HG02852 (cell line): ENCODE results near the gene AKT1S1.
A peak's percentile ranks its signal among the peaks of the same experiment; 100 is the strongest.

Source experiments
- ATAC-seq: cut with Tn5 transposase; IDR thresholded peaks from one replicate; pipeline ENCODE4 v1.9.1; 2021; ENCODE audit warnings: mild to moderate bottlenecking, moderate library complexity; ENCODE audit not compliant: unreplicated experiment

The AKT1S1 gene

DNA sequence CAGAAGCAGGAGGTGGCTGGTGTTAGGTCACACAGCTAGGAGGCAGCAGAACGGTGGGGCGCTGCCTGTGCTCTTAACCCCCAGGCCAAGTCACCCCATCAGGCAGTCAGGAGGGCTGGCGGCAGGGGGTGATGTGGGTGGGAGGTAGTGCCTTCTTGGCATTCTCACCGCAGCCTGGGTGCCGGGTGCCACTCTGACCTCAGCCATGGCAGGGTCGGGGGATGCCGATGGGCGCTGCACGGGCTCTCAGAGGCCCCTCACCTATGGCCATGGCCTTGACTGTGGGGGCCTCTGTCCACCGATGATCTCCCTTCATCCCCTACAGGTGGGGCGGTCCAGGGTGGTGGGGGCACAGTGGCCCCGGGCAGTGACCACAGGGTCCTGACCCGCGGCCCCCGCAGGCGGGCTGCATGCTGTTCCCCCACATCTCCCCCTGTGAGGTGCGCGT is 20.6 kb downstream of the AKT1S1 start:
- ATAC-seq, result no peak

DNA sequence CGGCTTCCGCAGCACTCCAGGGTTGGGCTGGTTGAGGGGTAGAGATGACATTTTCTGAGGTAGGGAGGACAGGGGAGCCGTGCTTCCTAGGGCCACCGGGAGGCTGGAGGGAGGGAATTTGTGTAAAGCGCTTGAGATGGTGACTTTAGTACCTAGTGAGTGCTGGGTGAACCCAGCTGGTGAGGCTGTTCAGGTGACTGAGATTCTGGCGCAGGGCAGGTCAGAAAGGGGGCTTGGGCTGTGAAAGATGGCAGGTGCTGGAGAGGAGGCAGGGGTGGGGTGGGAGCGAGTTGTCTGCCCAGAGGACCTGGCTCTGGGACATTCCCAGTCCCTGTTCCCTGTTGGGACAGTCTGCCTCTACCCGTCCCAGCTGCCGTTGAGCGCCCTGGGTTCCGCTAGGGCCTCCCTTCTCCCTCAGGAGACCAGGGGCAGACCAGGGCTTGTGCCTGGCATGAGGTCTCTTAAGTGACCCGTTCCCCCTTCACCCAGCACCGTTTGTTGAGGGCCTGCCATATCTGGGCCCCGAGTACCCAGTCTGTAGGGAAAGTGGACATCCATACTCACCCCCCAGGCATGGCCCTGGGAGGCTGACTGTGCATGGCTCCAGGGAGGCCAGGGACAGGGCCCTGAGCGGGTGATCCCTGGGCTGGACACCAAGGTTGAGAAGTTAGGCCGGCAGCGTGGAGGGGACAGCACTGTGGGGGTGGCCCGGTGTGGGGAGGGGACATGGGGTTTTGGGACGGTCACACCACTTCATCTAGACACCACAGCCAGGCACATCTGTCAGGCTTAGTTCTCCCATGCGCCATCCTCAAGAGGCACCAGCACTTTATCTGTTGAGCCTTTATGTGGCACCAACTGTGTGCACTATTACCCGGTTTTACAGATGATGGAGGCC is 21.2 kb downstream of the AKT1S1 start:
- no peak for ATAC-seq

DNA sequence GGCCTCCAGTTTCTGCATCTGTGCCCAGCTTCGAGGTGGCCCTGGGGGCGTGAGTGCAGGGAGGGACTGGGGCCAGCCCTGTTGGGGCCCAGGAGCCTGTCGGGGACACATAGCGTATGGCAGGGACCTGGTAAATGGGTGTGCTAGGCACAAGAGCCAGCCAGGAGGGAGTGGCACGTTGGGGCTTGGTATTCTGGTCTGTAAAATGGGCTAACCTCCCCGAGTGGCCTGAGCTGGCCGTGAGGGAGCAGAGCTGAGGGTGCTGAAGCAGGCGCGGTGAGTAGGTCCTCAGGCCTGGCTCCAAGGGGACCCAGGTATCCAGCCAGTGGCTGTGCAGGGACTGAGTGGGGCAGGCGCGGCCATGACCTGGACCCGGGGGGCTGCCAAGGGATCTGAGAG is 21.9 kb downstream of the AKT1S1 start:
- ATAC-seq, result no peak

DNA sequence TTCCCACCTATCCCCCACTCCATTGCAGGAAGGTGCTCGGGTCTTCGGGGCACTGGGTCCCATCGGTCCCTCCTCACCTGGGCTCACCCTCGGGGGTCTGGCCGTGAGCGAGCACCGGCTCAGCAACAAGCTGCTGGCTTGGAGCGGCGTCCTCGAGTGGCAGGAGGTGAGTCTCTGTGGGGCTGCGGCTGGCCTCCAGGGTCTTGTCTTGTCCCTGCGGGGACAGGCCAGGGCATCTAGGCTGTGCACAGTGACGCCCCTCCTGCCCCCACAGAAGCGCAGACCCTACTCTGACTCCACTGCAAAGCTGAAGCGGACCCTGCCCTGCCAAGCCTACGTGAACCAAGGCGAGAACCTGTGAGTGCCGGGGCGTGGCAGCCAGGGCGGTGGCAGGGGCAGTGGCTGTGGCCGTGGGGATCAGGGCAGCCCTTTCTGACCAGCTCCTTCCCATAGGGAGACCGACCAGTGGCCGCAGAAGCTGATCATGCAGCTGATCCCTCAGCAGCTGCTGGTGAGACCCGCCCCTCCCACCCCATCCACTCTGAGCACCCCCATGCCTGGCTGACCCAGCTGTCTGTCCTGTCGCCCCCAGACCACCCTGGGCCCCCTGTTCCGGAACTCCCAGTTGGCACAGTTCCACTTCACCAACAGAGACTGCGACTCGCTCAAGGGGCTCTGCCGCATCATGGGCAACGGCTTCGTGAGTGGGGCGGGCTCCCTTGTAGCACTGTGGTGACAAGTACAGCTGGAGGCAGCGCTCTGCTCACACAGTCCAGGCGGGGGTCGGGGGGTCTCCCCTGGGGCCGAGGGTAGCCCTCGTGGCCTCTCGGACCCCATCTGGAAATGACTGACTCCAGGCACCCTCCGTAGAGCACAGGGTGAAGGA is 22.5 kb downstream of the AKT1S1 start:
- no peak for ATAC-seq

DNA sequence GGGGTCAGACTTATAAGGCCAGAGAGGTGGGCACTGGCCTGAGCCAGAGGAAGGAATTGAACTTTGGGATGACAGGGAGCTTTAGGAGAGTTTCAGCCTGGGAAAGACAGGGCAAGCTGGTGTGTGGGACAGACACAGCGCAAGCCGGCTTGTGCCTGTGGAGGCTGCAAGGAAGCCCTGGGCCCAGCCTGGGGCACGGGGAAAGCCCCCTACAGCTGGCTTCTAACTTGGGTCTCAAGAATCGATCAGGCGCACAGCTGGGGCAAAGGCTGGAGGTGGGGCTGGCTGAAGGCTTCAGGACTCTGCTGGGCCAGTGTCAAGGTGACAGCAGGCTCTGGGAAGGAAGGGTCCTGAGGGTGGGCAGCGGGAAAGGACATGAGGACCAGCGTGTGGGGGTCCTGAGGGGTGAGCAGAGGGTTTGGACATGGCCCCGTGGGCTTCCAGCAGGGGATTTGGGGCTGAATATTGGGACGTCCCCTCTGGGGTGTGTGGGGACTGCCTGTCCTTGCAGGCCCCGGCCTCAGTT is 23.2 kb downstream of the AKT1S1 start:
- no peak for ATAC-seq

DNA sequence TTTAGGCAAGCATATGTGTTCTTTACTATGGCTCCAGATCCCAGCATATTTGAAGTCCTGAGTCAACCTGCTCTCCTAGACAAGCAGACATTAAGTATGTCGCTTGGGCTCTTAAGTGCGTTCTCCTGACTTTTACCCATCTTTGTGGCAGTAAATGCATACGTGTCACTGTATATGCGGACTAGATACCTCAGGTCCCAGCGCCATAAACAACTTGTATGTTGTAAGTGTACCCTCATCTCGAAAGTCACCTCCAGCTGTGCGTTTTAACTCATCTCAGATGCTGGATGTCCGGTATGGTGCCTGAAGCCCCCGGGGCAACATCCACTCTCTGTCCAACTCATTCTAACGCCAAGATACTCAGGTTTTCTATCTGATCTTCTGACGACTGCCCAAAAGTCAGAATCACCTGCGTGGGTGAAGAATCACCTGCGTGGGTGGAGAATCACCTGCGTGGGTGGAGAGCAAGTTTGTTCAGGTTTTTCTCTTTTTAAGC is 24.5 kb downstream of the AKT1S1 start:
- no peak for ATAC-seq

DNA sequence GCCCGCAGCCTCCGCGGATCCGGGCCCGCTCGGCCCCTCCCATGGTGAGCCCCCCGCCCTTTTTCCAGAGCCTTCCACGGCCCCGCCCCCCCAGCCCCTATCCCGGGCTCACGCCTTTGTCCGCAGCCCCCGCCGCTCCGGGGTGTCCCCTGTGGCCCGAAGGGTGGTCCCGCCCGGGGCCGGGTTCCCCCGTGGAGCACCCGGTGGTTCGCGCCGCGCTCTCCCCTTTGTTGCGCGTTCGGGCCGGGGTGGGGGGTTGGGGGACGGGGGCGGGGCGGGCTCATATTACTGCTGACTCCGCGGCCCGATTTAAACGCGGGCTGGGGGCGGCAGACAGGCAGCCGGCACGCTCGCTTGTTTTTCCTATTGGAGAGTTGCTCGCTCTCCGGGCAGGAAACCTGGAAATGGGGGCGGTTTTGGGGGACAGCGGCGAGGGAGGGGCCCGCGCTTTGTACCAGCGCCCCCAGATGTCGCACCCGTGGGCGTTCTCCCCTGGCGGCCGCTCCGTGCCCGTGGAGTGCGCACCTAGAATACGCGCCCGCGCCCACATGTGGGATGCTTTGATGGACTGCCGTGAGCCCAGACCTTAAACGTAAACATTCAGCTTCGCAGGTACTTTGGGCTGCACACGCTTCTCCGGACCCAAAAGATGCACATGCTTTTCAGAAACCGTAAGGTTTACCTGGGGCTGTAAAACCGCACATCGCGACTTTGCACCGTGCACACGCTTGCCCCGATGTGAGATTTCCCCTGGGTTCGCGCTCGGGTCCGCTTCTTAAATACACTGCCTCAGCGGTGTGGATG is 25.5 kb downstream of the AKT1S1 start:
- ATAC-seq, result no peak

DNA sequence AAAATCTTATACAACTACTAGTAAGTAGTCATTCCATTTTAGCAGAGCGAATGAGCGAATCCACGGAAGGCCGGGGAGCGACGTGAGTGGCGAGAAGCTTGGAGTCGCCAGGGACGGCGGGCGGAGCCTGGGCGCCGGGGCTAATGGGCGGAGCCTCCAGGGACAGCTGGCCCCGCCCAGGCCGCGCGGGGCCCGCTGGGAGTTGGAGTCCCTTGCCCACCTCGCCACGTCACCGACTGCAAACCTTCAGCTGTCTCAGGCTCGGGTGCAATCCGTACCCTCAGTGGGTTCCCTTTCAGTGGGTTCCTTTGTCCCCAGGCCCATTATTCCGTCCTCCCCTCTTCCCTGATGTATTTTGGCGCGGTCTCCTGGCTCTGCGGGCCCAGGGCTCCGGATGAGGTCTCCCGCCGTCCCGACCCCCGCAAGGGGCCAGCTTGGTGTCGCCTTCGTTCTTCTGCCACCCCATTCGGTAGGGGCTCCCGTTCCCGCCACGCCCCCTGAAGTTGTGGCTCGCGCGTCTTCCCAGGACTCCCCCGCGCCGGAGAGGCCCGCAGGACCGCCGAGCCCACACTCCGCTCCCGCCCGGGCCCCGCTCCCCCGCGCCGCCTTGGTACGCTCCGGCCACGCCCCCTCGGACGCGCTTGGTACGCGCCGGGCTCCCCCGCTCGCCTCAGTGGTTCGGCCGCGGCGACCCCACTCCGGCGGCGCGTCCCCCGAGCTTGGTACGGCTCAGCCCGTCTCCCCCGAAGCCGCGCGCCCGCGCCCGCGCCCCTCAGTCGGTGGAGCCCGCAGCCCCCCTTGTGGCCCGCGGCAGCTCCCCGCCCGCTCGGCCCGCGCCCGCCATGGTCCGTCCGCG is 26.4 kb downstream of the AKT1S1 start, which contains the start of gene PTOV1:
PTOV1 (plus strand) TSS at position 673 of the 856 bp plus-strand sequence.
- peak; percentile 68 for ATAC-seq

DNA sequence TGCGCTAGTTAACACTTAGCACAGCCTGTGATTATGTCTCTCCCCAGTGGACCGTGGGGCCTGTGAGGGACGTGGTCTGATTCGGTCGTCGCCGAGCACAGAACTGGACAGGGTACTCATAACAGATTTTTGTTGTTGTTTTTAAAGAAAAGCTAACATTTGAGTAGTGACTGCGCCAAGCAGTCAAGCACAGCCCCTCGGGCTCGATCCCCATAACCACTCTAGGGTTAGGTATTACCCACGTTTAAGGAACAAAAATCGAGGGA is 27.0 kb downstream of the AKT1S1 start:
- no peak for ATAC-seq

DNA sequence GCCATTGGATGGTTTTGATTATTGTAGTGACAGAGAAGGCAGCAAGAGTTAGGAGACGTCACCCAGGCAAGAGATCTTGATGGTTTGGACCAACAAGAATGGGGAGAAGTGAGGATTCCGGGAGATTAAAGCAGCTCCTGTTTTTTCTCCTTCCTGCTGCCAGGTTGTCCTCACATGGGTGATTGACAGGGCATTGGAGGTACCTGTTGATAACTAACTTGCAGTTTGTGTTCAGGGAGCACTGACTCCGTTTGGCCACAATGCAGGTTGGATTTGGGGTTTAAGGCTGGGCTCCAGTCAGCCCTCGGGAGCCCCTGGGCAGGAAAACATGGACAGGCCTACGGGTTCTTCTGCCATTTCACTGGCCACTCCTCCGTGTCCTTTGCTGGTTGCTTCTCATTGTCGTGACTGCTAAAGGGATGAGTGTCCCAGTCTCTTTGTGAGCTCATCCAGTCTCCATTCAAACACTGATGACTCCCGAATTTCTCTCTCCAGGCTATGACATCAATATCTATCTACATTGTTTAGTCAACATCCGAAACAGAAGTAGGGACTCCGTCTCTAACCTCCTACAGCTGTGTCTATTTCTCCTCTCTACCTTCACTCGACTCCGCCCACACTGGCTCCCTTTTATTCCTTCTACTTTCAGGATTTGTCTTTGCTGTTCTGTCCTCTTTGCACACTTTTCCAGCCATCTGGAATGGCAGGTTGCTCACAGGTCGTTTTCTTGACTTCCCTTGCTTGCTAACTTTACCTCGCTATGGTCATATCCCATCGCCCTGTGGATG is 27.5 kb downstream of the AKT1S1 start:
- ATAC-seq, result no peak

DNA sequence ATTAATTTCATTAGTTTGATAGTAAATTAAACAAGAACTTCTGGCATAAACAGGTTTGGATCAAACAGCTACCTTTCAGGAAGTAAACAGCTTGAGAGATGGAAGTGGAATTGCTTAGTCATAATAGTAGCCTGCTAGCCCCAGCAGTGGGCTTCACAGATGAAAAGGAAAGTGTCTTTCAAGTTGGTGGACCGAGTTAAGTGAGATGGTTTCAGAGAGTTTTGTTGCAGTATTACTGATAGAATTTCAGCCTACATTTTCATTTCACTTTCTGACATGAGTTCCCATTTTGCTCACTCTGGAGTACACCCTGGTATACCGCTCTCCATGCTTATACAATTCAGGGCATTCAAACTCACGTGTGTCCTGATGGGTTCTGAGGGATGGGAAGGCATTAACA is 28.2 kb downstream of the AKT1S1 start:
- no peak for ATAC-seq

DNA sequence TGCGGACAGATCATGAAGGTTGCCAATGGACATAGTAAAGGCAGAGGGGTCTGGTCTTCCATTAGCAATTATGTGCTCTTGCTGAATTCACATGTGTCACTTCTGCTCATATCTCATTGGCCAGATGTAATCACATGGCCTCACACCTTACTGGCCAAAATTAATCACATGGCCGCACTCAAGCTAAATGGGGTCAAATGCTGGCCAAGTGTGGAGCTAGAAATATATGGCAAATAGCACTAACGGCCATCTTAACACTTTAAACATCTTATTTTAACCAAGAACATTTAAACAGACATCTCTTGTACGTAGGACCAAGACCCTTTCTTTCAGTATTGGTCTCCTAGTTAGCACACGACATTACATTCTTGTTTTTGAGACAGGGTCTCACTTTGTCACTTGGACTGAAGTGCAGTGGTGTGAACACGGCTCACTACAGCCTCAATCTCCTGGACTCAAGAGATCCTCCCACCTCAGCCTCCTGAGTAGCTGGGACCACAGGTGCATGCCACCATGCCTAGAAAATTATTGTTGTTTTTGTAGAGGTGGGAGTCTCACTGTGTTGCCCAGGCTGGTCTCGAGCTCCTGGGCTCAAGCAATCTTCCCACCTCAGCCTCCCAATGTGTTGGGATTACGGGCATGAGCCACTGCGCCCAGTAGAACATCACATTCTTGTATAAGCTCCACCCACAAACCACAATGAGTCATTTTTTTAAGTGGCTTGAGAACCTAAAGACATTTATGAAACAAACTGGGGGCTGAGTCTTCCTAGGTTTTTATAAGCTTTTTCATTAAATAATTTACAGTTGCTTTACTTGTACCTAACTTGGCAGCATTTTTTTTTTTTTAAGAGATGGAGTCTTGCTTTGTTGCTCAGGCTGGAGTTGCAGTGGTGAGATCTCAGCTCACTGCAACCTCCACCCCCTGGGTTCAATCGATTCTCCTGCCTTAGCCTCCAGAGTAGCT is 29.1 kb downstream of the AKT1S1 start:
- no peak for ATAC-seq

DNA sequence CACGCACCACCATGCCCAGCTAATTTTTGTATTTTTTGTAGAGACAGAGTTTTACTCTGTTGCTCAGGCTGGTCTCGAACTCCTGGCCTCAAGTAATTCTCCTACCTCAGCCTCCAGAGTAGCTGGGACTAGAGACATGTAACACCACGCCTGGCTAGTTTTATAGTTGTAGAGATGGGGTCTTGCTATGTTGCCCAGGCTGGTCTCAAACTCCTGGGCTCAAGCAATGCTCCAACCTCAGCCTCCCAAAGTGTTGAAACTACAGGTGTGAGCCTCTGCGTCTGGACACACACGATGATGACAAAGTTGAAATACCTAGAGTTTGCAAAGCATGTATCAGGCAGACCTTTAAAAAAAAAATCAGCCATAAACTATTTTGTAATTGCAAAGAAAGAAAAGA is 30.7 kb downstream of the AKT1S1 start:
- no peak for ATAC-seq

DNA sequence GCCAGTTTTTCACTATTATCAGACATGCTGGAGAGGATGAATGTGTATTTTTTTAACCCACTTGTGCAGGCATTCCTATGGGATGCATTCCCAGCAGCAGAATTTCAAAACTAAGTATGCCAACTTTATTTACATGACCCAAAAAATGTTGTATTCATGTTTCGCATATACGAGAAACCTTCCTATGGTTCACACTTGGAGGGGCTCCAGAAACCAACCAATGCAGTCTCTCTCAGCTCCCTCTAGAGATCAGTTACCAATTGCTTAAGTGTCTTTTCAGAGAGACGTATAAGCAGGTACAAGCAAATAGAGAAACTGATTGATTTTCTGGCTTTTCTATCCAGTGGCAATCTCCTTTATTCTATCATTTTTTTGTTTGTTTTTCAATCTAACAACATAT is 31.7 kb downstream of the AKT1S1 start:
- ATAC-seq, result no peak

DNA sequence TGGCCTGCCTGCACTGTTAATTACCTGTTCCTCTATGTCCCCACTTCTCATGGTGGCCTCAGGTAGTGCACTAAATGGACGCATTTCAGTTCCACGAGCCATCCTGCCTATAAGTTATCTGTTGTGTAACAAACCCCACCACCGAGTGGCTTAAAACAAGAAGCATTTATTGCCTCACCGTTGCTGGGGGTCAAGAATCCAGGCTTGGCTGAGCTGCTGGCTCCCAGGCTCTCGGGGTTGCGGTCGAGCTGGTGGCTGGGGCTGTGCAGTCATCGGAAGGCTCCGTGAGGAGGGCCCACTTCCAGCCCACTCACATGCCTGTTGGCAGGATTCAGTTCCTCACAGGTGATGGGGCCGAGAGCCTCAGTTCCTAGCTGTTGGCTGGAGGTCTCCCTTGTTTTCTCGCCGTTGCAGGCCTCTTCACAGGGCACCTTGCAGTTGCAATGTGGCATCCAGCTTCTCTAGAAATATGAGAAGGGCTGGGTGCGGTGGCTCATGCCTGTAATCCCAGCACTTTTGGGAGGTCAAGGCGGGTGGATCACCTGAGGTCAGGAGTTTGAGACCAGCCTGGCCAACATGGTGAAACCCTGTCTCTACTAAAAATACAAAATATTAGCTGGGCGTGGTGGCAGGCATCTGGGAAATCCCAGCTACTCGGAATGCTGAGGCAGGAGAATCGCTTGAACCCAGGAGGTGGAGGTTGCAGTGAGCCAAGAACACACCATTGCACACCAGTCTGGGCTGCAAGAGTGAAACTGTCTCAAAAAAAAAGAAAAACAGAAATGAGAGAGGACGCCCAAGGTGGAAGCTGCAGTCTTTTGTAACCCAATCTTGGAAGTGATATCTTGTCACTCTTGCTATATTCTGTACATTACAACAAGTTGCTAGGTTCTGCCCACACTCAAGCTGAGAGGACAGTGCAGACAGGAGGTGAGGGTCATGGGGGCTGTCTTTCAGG is 32.7 kb downstream of the AKT1S1 start:
- ATAC-seq, result no peak

DNA sequence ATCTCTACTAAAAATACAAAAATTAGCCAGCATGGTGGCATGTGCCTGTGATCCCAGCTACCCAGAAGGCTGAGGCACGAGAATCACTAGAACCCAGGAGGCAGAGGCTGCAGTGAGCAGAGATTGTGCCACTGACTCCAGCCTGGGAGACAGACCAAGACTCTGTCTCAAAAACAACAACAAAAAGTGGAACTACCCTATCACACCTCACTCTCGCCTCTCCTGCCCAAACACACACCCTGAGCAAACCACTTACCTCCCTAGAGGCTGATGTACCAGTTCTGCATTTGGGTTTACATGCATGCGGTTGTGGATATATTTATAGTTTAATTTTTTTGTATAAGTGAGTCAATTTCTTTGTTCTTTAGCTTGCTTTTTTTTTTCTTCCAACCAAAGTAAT is 33.9 kb downstream of the AKT1S1 start:
- no peak for ATAC-seq

DNA sequence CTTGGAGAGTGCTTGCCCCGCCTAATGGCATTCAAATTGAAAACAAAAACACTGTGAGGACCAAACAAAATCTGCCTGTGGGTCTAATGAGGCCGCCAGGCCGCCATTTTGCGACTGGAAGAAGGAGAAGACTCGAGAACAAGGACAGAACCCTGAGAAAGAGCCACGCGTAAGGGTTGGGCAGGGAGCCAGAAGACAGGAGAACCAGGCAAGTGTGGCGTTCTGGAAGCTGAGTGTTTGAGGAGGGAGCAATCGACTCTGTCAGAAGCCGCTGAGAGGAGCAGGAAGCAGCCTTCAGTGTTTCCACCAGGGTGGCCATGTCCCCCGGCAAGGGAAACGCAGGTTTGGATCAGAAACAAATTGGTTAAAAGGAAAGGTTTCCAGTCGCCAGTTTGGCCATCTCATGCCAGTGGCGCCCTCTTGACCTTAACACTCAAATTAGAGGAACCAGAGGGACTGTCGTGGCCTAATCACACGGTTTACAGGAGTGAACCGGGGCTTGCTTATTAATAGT is 36.4 kb downstream of the AKT1S1 start:
- ATAC-seq, result no peak
